Measurements from ENCODE around the gene PDS5B. TPM values are rescaled to one million over a fixed set of nuclear protein-coding genes. Genes with fewer than 3 reads are reported as not detected.
A peak's percentile ranks its signal among the peaks of the same experiment; 100 is the strongest.

Gene PDS5B
- total and polyA plus RNA-seq, 2 donors from 2014 or later: 6.9 to 41.2 TPM

GRCh38 chr13:32734511-32734910, 148.3 kb downstream of the PDS5B start:
- Histone ChIP-seq H3K4me1 (ENCODE audit: control insufficient read depth in 2 of 3, insufficient read depth in 2 of 3, low read depth in 1 of 3, low read length in 3 of 3) (peaks cover 0 to 9% (median 0%) of the 10 kb centered on the region in 3 donors), H3K27ac (ENCODE audit: low read depth in 2 of 2, low read length in 2 of 2) (no peak overlapping the region), H3K9ac (ENCODE audit: low read length in 3 of 3) (no peak overlapping the region), H3K27me3 (ENCODE audit: control insufficient read depth, insufficient read depth, low read length) (no peaks in the 10 kb centered on the region), H3K36me3 (ENCODE audit: control insufficient read depth in 2 of 3, insufficient read depth in 3 of 3, low read length in 3 of 3) (no peaks in the 10 kb centered on the region), H3K4me3 (ENCODE audit: low read length in 3 of 3) (no peak overlapping the region), H3K9me3 (ENCODE audit: control insufficient read depth in 2 of 3, insufficient read depth in 1 of 3, low read length in 3 of 3) (no peaks in the 10 kb centered on the region)
- intact Hi-C loops (cut with DNase I): no loop called here
- TF ChIP-seq CTCF (IDR thresholded peaks at IDR 0.05; ENCODE audit: borderline replicate concordance, extremely low read depth, insufficient read depth): no peak
- FAIRE-seq (no peak), DNase-seq (no peak)

- intact Hi-C loops (cut with DNase I): no loop called here
- H3K27ac ChIP-seq (ENCODE audit: low read depth in 2 of 2, low read length in 2 of 2): no peak overlapping the region
- no peaks in the 10 kb centered on the region for H3K9me3 ChIP-seq (ENCODE audit: control insufficient read depth in 2 of 3, insufficient read depth in 1 of 3, low read length in 3 of 3)
- H3K36me3 ChIP-seq (ENCODE audit: control insufficient read depth in 2 of 3, insufficient read depth in 3 of 3, low read length in 3 of 3): no peaks in the 10 kb centered on the region
- FAIRE-seq (no peak), DNase-seq (no peak)
- peaks cover 0 to 9% (median 0%) of the 10 kb centered on the region in 3 donors for H3K4me1 ChIP-seq (ENCODE audit: control insufficient read depth in 2 of 3, insufficient read depth in 2 of 3, low read depth in 1 of 3, low read length in 3 of 3)
- no peaks in the 10 kb centered on the region for H3K27me3 ChIP-seq (ENCODE audit: control insufficient read depth, insufficient read depth, low read length)
- no peak for TF ChIP-seq CTCF (IDR thresholded peaks at IDR 0.05; ENCODE audit: borderline replicate concordance, extremely low read depth, insufficient read depth)
- H3K9ac ChIP-seq (ENCODE audit: low read length in 3 of 3): no peak overlapping the region
- no peak overlapping the region for H3K4me3 ChIP-seq (ENCODE audit: low read length in 3 of 3)
These were observed 149.6 kb downstream of the PDS5B start for GRCh38 chr13:32735859-32736258.

- no peak for TF ChIP-seq CTCF (IDR thresholded peaks at IDR 0.05; ENCODE audit: borderline replicate concordance, extremely low read depth, insufficient read depth)
- intact Hi-C loops (cut with DNase I): no loop called here
- FAIRE-seq: no peak
- H3K9ac ChIP-seq (ENCODE audit: low read length in 3 of 3): peak overlapping the region in 2 of 3 donors; percentile 33 to 66
- peaks cover 0 to 9% (median 0%) of the 10 kb centered on the region in 3 donors for H3K4me1 ChIP-seq (ENCODE audit: control insufficient read depth in 2 of 3, insufficient read depth in 2 of 3, low read depth in 1 of 3, low read length in 3 of 3)
- DNase-seq: no peak
- no peaks in the 10 kb centered on the region for H3K27me3 ChIP-seq (ENCODE audit: control insufficient read depth, insufficient read depth, low read length)
- peak overlapping the region in 2 of 3 donors; percentile 48 to 76 for H3K4me3 ChIP-seq (ENCODE audit: low read length in 3 of 3)
- H3K27ac ChIP-seq (ENCODE audit: low read depth in 2 of 2, low read length in 2 of 2): peak overlapping the region; percentile 16 to 54
- H3K9me3 ChIP-seq (ENCODE audit: control insufficient read depth in 2 of 3, insufficient read depth in 1 of 3, low read length in 3 of 3): no peaks in the 10 kb centered on the region
- peaks cover 0 to under 1% (median 0%) of the 10 kb centered on the region in 3 donors for H3K36me3 ChIP-seq (ENCODE audit: control insufficient read depth in 2 of 3, insufficient read depth in 3 of 3, low read length in 3 of 3)
These were observed 150.4 kb downstream of the PDS5B start for GRCh38 chr13:32736648-32737047.

- DNase-seq: no peak
- Histone ChIP-seq H3K4me3 (ENCODE audit: low read length in 3 of 3) (peak overlapping the region in 2 of 3 donors; percentile 48 to 76), H3K4me1 (ENCODE audit: control insufficient read depth in 2 of 3, insufficient read depth in 2 of 3, low read depth in 1 of 3, low read length in 3 of 3) (peaks cover 0 to 9% (median 0%) of the 10 kb centered on the region in 3 donors), H3K27me3 (ENCODE audit: control insufficient read depth, insufficient read depth, low read length) (no peaks in the 10 kb centered on the region), H3K9ac (ENCODE audit: low read length in 3 of 3) (peak overlapping the region in 2 of 3 donors; percentile 33 to 66), H3K27ac (ENCODE audit: low read depth in 2 of 2, low read length in 2 of 2) (peak overlapping the region; percentile 16 to 54), H3K36me3 (ENCODE audit: control insufficient read depth in 2 of 3, insufficient read depth in 3 of 3, low read length in 3 of 3) (peaks cover 0 to 3% (median 0%) of the 10 kb centered on the region in 3 donors), H3K9me3 (ENCODE audit: control insufficient read depth in 2 of 3, insufficient read depth in 1 of 3, low read length in 3 of 3) (no peaks in the 10 kb centered on the region)
- intact Hi-C loops (cut with DNase I): no loop called here
- no peak for TF ChIP-seq CTCF (IDR thresholded peaks at IDR 0.05; ENCODE audit: borderline replicate concordance, extremely low read depth, insufficient read depth)
- FAIRE-seq: no peak
These were observed 150.9 kb downstream of the PDS5B start for GRCh38 chr13:32737111-32737571.
